GM13977 (cell line): ENCODE measurements around the gene PARD3.
"Not testable (repeated sequence)": the region's sequence is repeated elsewhere in the genome, so short reads cannot be mapped to it uniquely, and the experiment has no call there.

Experiments used
- DNase-seq: peaks from one replicate; pipeline ENCODE4 v3.0.0; 2012; ENCODE audit warnings: low spot score
- in situ Hi-C: fragments of 300-500 bp; cut with MboI; formaldehyde crosslinking; loops from one replicate; pipeline ENCODE4 v1.12.0; 2022; ENCODE audit warnings: low sequenced_read_pairs, low pct_unique_long_range_greater_than_20kb, mixed read lengths, inconsistent platforms; ENCODE audit not compliant: unreplicated experiment
- TF ChIP-seq, protein P1 (sequence below): IDR thresholded peaks from 2 replicates; pipeline ENCODE4 v1.5.1; 2012; ENCODE audit warnings: mild to moderate bottlenecking, control low read depth; ENCODE audit not compliant: insufficient read depth; ENCODE audit errors: extremely low read depth, missing control alignments

The PARD3 gene

DNA sequence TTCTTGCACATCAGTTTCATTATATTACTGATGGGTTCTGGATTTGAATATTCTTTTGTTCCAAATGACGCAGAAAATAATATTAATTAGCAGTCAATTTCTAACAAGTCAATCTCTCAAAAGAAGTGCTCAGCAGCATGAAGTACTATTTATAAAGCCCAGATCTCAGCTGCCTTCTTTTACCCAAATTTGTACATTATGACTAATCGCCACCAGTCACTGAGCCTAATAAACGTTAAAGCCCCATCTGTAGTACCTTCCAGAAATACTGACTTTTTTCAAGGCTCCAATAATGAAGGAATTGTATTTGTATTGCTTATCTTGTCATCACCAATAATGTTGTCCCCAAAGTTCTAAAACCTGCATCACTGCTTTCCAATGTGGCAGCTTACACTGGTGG, 540.2 kb downstream of the PARD3 start:
- no peak for DNase-seq
- TF ChIP-seq, protein P1, sequence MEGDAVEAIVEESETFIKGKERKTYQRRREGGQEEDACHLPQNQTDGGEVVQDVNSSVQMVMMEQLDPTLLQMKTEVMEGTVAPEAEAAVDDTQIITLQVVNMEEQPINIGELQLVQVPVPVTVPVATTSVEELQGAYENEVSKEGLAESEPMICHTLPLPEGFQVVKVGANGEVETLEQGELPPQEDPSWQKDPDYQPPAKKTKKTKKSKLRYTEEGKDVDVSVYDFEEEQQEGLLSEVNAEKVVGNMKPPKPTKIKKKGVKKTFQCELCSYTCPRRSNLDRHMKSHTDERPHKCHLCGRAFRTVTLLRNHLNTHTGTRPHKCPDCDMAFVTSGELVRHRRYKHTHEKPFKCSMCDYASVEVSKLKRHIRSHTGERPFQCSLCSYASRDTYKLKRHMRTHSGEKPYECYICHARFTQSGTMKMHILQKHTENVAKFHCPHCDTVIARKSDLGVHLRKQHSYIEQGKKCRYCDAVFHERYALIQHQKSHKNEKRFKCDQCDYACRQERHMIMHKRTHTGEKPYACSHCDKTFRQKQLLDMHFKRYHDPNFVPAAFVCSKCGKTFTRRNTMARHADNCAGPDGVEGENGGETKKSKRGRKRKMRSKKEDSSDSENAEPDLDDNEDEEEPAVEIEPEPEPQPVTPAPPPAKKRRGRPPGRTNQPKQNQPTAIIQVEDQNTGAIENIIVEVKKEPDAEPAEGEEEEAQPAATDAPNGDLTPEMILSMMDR = no peak
- in situ Hi-C loops = no loop called here

DNA sequence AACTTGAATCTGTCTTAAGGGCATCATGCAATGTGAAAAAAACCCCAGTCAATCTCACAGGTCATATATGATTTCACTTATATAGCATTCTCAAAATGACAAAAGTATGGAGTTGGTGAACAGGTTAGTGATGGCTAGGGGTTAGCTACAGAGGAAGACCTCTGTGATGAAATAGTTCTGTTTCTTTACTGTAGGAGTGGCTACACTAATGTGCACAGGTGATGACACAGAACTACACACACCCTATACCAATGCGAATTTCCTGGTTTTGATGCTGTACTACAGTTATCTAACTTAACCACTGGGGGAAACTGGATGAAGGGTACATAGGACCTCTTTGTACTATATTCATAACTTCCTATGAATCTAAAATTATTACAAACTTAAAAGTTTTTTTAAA, 541.8 kb downstream of the PARD3 start:
- in situ Hi-C loops = no loop called here
- TF ChIP-seq, protein P1 = no peak
- no peak for DNase-seq

DNA sequence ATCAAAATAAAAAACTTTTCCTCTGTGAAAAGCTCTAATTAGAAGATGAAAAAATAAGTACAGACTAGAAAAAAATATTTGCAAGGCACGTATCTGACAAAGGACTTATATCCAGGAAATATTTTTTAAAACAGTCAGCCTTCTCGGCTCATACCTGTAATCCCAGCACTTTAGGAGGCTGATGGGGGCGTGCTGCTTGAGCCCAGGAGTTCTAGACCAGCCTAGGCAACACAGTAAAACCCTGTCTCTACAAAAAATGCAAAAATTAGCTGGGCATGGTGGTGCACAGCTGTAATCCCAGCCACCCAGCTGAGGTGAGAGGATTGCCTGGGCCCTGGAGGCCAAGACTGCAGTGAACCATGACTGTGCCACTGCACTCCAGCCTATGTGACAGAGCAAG, 542.8 kb downstream of the PARD3 start:
- DNase-seq = no peak
- TF ChIP-seq, protein P1 = no peak
- in situ Hi-C loops = no loop called here

DNA sequence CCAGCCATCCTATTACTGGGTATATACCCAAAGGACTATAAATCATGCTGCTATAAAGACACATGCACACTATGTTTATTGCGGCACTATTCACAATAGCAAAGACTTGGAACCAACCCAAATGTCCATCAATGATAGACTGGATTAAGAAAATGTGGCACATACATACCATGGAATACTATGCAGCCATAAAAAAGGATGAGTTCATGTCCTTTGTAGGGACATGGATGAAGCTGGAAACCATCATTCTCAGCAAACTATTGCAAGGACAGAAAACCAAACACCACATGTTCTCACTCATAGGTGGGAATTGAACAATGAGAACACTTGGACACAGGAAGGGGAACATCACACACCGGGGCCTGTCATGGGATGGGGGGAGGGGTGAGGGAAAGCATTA, 546.7 kb downstream of the PARD3 start:
- DNase-seq, in situ Hi-C loops: not testable (repeated sequence)

DNA sequence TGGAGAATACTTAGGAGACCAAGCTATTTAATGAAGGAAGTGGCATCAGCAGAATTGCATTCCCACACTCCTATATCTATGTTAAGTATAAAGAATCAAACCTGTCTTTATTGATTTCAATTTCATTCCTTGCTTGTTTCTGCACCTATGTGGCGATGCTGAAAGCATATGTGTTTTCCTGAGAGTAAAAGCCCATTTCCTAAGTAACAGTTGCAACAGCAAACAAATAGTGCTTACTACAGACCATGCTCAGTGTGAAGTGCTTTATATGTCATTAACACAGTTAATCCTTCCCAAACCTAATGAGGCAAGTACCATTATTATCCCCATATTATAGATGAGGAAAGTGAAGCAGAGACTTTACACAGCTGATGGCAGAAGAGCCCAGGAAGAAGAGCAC, 552.1 kb downstream of the PARD3 start:
- no peak for DNase-seq
- in situ Hi-C loops = no loop called here
- TF ChIP-seq, protein P1 = no peak

DNA sequence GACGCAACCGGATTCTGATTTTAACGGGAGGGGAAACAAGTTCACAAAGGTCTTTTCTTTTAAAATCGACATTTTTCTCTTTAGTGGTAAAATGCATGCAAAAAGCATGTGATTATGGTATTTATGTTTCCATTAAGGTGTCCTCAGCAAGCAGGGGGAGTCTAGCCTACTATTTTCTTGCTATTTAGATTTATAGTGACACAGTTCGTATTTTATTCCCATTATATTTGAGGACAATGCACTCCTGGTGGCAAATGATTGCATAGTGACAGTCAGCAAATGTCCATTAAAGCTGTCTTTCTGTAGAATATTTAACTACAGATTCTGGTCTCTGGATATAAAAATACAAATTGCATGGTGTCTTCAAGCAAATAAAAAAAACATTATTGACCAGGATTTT, 554.2 kb downstream of the PARD3 start:
- no peak for DNase-seq
- in situ Hi-C loops = no loop called here
- TF ChIP-seq, protein P1 = no peak

DNA sequence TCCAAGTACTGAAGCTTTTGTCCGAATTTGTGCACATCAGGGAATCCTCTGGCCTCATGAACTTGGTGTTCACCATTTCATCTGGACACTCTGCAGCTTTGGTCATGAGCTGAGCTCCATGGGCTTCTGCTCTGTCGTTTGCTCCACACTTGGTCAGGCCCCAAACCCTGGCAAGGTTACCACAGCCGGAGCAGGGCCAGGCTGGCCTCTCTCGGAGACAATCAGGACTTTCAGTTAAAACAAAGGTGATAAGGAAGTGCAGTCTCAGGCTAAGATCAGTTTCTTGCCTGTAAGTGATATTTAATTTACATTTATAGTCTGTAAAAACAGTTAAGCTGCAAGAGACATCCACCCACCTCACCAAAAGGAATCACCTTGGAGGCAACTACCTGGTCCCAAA, 558.9 kb downstream of the PARD3 start:
- no peak for DNase-seq
- TF ChIP-seq, protein P1 = no peak
- in situ Hi-C loops = no loop called here
